H1 (cell line): ENCODE measurements around the gene AKAP12. TPM values are rescaled to one million over a fixed set of nuclear protein-coding genes. Genes with fewer than 3 reads are reported as not detected.

ENCODE experiments used
- CTCF ChIA-PET: fragments of 300-600 bp; sonication (Branson Sonifier 250); formaldehyde crosslinking; loops from one replicate; lab custom pipeline; 2021; ENCODE audit not compliant: partially characterized antibody; lab: Charles Lee
- POLR2A ChIA-PET: fragments of 300-600 bp; sonication (Branson Sonifier 250); formaldehyde crosslinking; loops from one replicate; lab custom pipeline; 2021; ENCODE audit warnings: inconsistent platforms; ENCODE audit not compliant: partially characterized antibody; lab: Charles Lee
- DNase-seq, 2 experiments: peaks; one replicate each; pipeline versions ENCODE4 v3.0.0 to v3.0.0-alpha.2; 2010 to 2022; ENCODE audit warnings: low spot score in 2 of 2, low read depth in 1 of 2, mixed read lengths in 1 of 2
- FAIRE-seq: peaks from 2 replicates; lab custom pipeline; 2011; peaks lifted over from hg19 to GRCh38; lab: Jason Lieb, UNC
- H2AFZ ChIP-seq: 2 replicates; pipeline ENCODE4 v1.8.1; 2012; ENCODE audit warnings: low read length, inconsistent platforms
- H2AK5ac ChIP-seq: 2 replicates; pipeline ENCODE4 v1.6.1; 2013; ENCODE audit warnings: low read depth, low read length
- H2BK120ac ChIP-seq: replicated peaks from 2 replicates; pipeline ENCODE3; 2013; ENCODE audit warnings: low read depth, low read length, inconsistent platforms
- H2BK12ac ChIP-seq: 2 replicates; pipeline ENCODE4 v1.6.1; 2013; ENCODE audit warnings: low read depth, low read length
- H2BK15ac ChIP-seq: 2 replicates; pipeline ENCODE4 v1.6.1; 2013; ENCODE audit warnings: low read length
- H2BK20ac ChIP-seq: 2 replicates; pipeline ENCODE4 v1.6.1; 2013; ENCODE audit warnings: low read length
- H2BK5ac ChIP-seq: 2 replicates; pipeline ENCODE4 v1.6.1; 2013; ENCODE audit warnings: low read depth, low read length
- H3K14ac ChIP-seq: 2 replicates; pipeline ENCODE4 v1.6.1; 2013; ENCODE audit warnings: inconsistent platforms; ENCODE audit not compliant: insufficient read length
- H3K18ac ChIP-seq: 2 replicates; pipeline ENCODE4 v1.6.1; 2013; ENCODE audit warnings: low read length; ENCODE audit errors: extremely low read depth
- H3K23ac ChIP-seq: 2 replicates; pipeline ENCODE4 v1.6.1; 2013; ENCODE audit warnings: inconsistent platforms; ENCODE audit not compliant: insufficient read length
- H3K23me2 ChIP-seq: 2 replicates; pipeline ENCODE4 v1.6.1; 2013; ENCODE audit warnings: low read depth, low read length
- H3K27ac ChIP-seq: 2 replicates; pipeline ENCODE4 v1.6.1; 2011; ENCODE audit warnings: low read depth, low read length, inconsistent platforms
- H3K27me3 ChIP-seq, 4 experiments: replicated peaks in 1 of 4; 1 replicate in 1 of 4; 2 replicates in 3 of 4; pipeline versions ENCODE4 v1.6.1 to v1.8.1; 2011 to 2013; ENCODE audit warnings: low read length in 3 of 4, mild to moderate bottlenecking in 3 of 4, inconsistent platforms in 2 of 4, mixed read lengths in 2 of 4, moderate library complexity in 1 of 4; ENCODE audit not compliant: control insufficient read depth in 3 of 4, insufficient read depth in 3 of 4; ENCODE audit errors: extremely low read depth in 1 of 4
- H3K36me3 ChIP-seq, 4 experiments: 2 replicates each; pipeline versions ENCODE4 v1.6.1 to v1.8.1; 2011 to 2013; ENCODE audit warnings: mild to moderate bottlenecking in 4 of 4, low read length in 3 of 4, moderate library complexity in 2 of 4, control low read depth in 1 of 4, inconsistent platforms in 1 of 4; ENCODE audit not compliant: insufficient read depth in 4 of 4, control insufficient read depth in 2 of 4
- H3K4ac ChIP-seq: replicated peaks from 2 replicates; pipeline ENCODE3; 2013; ENCODE audit warnings: low read length, low read depth, mixed read lengths, inconsistent platforms; ENCODE audit not compliant: insufficient read length
- H3K4me1 ChIP-seq, 4 experiments: replicated peaks in 1 of 4; 1 replicate in 1 of 4; 2 replicates in 3 of 4; pipeline versions ENCODE4 v1.6.1 to v1.8.1; 2011 to 2013; ENCODE audit warnings: low read length in 3 of 4, inconsistent platforms in 2 of 4, mixed read lengths in 1 of 4; ENCODE audit not compliant: insufficient read depth in 4 of 4, control insufficient read depth in 3 of 4
- H3K4me2 ChIP-seq, 2 experiments: 2 replicates each; pipeline versions ENCODE4 v1.6.1 to v1.8.1; 2011 to 2013; ENCODE audit warnings: low read depth in 2 of 2, low read length in 2 of 2, control low read depth in 1 of 2, inconsistent platforms in 1 of 2, mild to moderate bottlenecking in 1 of 2; ENCODE audit not compliant: insufficient read depth in 1 of 2
- H3K4me3 ChIP-seq, 4 experiments: fragments of 200-600, 300-600 bp in 1 of 4; sonication (generic), shearing (Covaris generic), sonication (Bioruptor Twin) in 1 of 4; 2 replicates each; pipeline versions ENCODE4 v1.5.1 to v1.8.1; 2011 to 2016; ENCODE audit warnings: low read length in 4 of 4, low read depth in 3 of 4, control low read depth in 2 of 4, inconsistent platforms in 2 of 4, mild to moderate bottlenecking in 2 of 4, mixed read lengths in 1 of 4, moderate library complexity in 1 of 4; ENCODE audit not compliant: insufficient read depth in 2 of 4; ENCODE audit errors: extremely low read depth in 1 of 4
- H3K56ac ChIP-seq: replicated peaks from 2 replicates; pipeline ENCODE3; 2013; ENCODE audit warnings: low read depth, mild to moderate bottlenecking, mixed read lengths, low read length, inconsistent platforms; ENCODE audit not compliant: insufficient read length
- H3K79me1 ChIP-seq: 2 replicates; pipeline ENCODE4 v1.6.1; 2013; ENCODE audit warnings: low read depth, low read length, control low read depth
- H3K79me2 ChIP-seq, 2 experiments: 2 replicates each; pipeline versions ENCODE4 v1.6.1 to v1.8.1; 2012 to 2013; ENCODE audit warnings: low read length in 2 of 2, mild to moderate bottlenecking in 2 of 2, inconsistent platforms in 1 of 2; ENCODE audit not compliant: insufficient read depth in 2 of 2, control insufficient read depth in 1 of 2
- H3K9ac ChIP-seq, 4 experiments: replicated peaks in 1 of 4; 1 replicate in 1 of 4; 2 replicates in 3 of 4; pipeline versions ENCODE4 v1.6.1 to v1.8.1; 2011 to 2013; ENCODE audit warnings: low read depth in 3 of 4, low read length in 3 of 4, control low read depth in 2 of 4, mild to moderate bottlenecking in 2 of 4, moderate library complexity in 2 of 4, inconsistent platforms in 1 of 4; ENCODE audit errors: extremely low read depth in 1 of 4
- H3K9me3 ChIP-seq, 2 experiments: 2 replicates each; pipeline versions ENCODE4 v1.6.1 to v1.8.1; 2012 to 2013; ENCODE audit warnings: mild to moderate bottlenecking in 2 of 2, moderate library complexity in 2 of 2, control low read depth in 1 of 2, inconsistent platforms in 1 of 2, low read depth in 1 of 2, low read length in 1 of 2, mixed read lengths in 1 of 2; ENCODE audit not compliant: insufficient read depth in 2 of 2
- H4K20me1 ChIP-seq, 2 experiments: replicated peaks in 1 of 2; 2 replicates each; pipeline versions ENCODE3 to v1.8.1; 2011 to 2013; ENCODE audit warnings: inconsistent platforms in 2 of 2, low read length in 2 of 2, mild to moderate bottlenecking in 1 of 2; ENCODE audit not compliant: insufficient read depth in 2 of 2, control insufficient read depth in 1 of 2
- H4K5ac ChIP-seq: 2 replicates; pipeline ENCODE4 v1.6.1; 2013; ENCODE audit warnings: low read length, low read depth, mixed read lengths, inconsistent platforms; ENCODE audit not compliant: insufficient read length
- H4K8ac ChIP-seq: 2 replicates; pipeline ENCODE4 v1.8.0; 2013; ENCODE audit warnings: mild to moderate bottlenecking, moderate library complexity, low read length, inconsistent platforms; ENCODE audit not compliant: insufficient read depth; ENCODE audit errors: extremely low read depth
- H4K91ac ChIP-seq: replicated peaks from 2 replicates; pipeline ENCODE3; 2013; ENCODE audit warnings: low read length, mixed read lengths, inconsistent platforms; ENCODE audit not compliant: insufficient read length
- CTCF ChIP-seq, 3 experiments: IDR thresholded peaks; 1 replicate in 2 of 3; 2 replicates in 1 of 3; pipeline versions ENCODE4 v1.5.1 to v1.6.1; 2011; ENCODE audit warnings: low read length in 3 of 3, mild to moderate bottlenecking in 3 of 3, inconsistent platforms in 2 of 3, low read depth in 1 of 3, moderate library complexity in 1 of 3; ENCODE audit not compliant: insufficient read depth in 1 of 3; ENCODE audit errors: control extremely low read depth in 1 of 3
- EGR1 ChIP-seq: IDR thresholded peaks from 2 replicates; pipeline ENCODE4 v1.6.1; 2011; ENCODE audit warnings: low read depth, low read length, borderline replicate concordance
- GTF2F1 ChIP-seq: IDR thresholded peaks from 2 replicates; pipeline ENCODE4 v1.6.1; 2012; ENCODE audit warnings: low read depth, low read length, improper control_type of control experiment, borderline replicate concordance
- KDM5A ChIP-seq: fragments of 200-600 bp; IDR thresholded peaks from 2 replicates; pipeline ENCODE4 v1.7.1; 2012; ENCODE audit warnings: mild to moderate bottlenecking, low read length, inconsistent platforms, mixed read lengths
- RXRA ChIP-seq: IDR thresholded peaks from 2 replicates; pipeline ENCODE4 v1.6.1; 2011; ENCODE audit warnings: low read depth, mild to moderate bottlenecking, low read length, moderate library complexity; ENCODE audit not compliant: insufficient read depth
- WGBS, 2 experiments: shearing (Covaris generic) in 1 of 2; methylation state at CpG; one replicate each; pipeline versions ENCODE4 v1.1.6 to v1.1.7; 2013 to 2015; ENCODE audit warnings: low lambda C conversion rate in 2 of 2, mixed read lengths in 2 of 2, inconsistent platforms in 1 of 2, low coverage in 1 of 2, missing lambda C conversion rate in 1 of 2; ENCODE audit not compliant: insufficient replicate concordance in 2 of 2, insufficient coverage in 1 of 2, insufficient read length in 1 of 2; ENCODE audit errors: extremely low coverage in 1 of 2, missing lambda C conversion rate in 1 of 2; 5-methylcytosine and 5-hydroxymethylcytosine counted together
- polyA plus RNA-seq, 7 experiments: library from polyadenylated mRNA; depleted of rRNA in 3 of 7; stranded (reverse) in 5 of 7; unstranded in 2 of 7; fragments of >200 nt in 5 of 7; fragments of 200-250 nt in 2 of 7; gene quantifications; 1 replicate in 5 of 7; 2 replicates in 1 of 7; 4 replicates in 1 of 7; pipeline versions ENCODE4 v1.2.1 to v1.2.3, GENCODE V29; 2011 to 2013; ENCODE audit warnings: missing spikeins in 2 of 7, mixed read lengths in 2 of 7
- total RNA-seq: library from RNA; stranded (reverse); fragmentation: NEBNext Ultra II Directional; extraction: Animal tissue kit (Norgen Biotek cat#: 25700); gene quantifications from 2 replicates; pipeline ENCODE4 v1.2.1, GENCODE V29; 2021

AKAP12 gene
- total and polyA plus RNA-seq, 2 of the 8 experiments (the other 6 are each of a cell fraction or from before 2014, with no cell fraction given): 14.6 to 79.2 TPM

- Histone ChIP-seq H3K36me3 (no peaks in the 10 kb centered on the region), H3K18ac (no peak overlapping the region), H3K79me2 (peaks cover 0 to 3% of the 10 kb centered on the region in 2 experiments; a peak in 2 of 4 replicates), H2AK5ac (no peak overlapping the region), H3K56ac (no peak overlapping the region), H3K4me3 (no peak overlapping the region), H3K4ac (no peak overlapping the region), H4K91ac (no peak overlapping the region), H3K14ac (no peak overlapping the region), H3K4me2 (no peak overlapping the region), H3K23me2 (no peaks in the 10 kb centered on the region), H3K9ac (no peak overlapping the region), H3K27ac (no peak overlapping the region), H2BK20ac (no peak overlapping the region), H3K23ac (no peak overlapping the region), H3K9me3 (no peaks in the 10 kb centered on the region), H2BK120ac (no peak overlapping the region), H3K79me1 (no peaks in the 10 kb centered on the region; the same call in 1 of the 2 replicates), H4K20me1 (no peaks in the 10 kb centered on the region), H2BK12ac (no peak overlapping the region), H4K5ac (no peak overlapping the region), H3K27me3 (no peaks in the 10 kb centered on the region), H2AFZ (no peak overlapping the region), H2BK5ac (no peak overlapping the region), H3K4me1 (no peaks in the 10 kb centered on the region; a peak in 1 of 7 replicates), H4K8ac (no peak overlapping the region), H2BK15ac (no peak overlapping the region)
- POLR2A ChIA-PET: no interaction called here
- CTCF ChIA-PET: no interaction called here
- FAIRE-seq (no peak), DNase-seq (no peak)
- no peak for TF ChIP-seq CTCF (IDR thresholded peaks at IDR 0.05; ENCODE audit: control extremely low read depth in 1 of 3, insufficient read depth in 1 of 3, low read depth in 1 of 3, low read length in 3 of 3)
- no peak for TF ChIP-seq EGR1
- TF ChIP-seq KDM5A: no peak
- no peak for TF ChIP-seq GTF2F1
- no peak for TF ChIP-seq RXRA
- 95% methylated on average over 15 of the region's 15 CpGs; no CpG with 5 or more reads in 1 of the 2 experiments for WGBS, 2 experiments
Observed at GRCh38 chr6:151340219-151340978, 100.6 kb downstream of the AKAP12 start.
